ENCODE results near the gene C9orf72.

DNA sequence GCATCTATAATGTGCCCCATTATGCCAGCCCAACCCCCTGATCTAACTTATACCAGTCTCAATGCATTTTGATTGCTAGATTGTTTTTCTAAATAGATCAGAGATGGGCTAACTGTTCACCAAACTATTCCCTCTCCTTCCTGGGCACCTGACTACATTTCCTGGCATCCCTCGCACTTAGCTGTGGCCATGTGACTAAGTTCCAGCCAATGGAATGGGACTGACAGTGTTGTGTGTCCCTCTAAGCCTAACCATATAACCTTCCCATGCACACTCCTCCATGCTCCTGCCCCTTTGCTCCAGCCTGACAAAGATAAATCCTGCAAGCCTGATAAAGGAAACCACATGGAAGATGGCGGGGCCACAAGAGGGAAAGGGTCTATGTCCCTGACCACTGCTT, 61.5 kb downstream of the C9orf72 start:
- TF ChIP-seq, protein P1, sequence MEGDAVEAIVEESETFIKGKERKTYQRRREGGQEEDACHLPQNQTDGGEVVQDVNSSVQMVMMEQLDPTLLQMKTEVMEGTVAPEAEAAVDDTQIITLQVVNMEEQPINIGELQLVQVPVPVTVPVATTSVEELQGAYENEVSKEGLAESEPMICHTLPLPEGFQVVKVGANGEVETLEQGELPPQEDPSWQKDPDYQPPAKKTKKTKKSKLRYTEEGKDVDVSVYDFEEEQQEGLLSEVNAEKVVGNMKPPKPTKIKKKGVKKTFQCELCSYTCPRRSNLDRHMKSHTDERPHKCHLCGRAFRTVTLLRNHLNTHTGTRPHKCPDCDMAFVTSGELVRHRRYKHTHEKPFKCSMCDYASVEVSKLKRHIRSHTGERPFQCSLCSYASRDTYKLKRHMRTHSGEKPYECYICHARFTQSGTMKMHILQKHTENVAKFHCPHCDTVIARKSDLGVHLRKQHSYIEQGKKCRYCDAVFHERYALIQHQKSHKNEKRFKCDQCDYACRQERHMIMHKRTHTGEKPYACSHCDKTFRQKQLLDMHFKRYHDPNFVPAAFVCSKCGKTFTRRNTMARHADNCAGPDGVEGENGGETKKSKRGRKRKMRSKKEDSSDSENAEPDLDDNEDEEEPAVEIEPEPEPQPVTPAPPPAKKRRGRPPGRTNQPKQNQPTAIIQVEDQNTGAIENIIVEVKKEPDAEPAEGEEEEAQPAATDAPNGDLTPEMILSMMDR (conservative IDR thresholded peaks at IDR 0.05), result no peak
- TF ChIP-seq ZFX (IDR thresholded peaks at IDR 0.05), result no peak
